SK-MEL-5 (cell line): ENCODE measurements around the gene ORAI2. TPM values are rescaled to one million over a fixed set of nuclear protein-coding genes. Genes with fewer than 3 reads are reported as not detected.

Experiments used
- DNase-seq: peaks from one replicate; pipeline ENCODE4 v3.0.0-alpha.2; 2016; ENCODE audit warnings: low read depth, low spot score
- in situ Hi-C: cut with HindIII; loops from 2 replicates; pipeline ENCODE4 v1.10.0; 2016; ENCODE audit warnings: low sequenced_read_pairs, high pct_unique_total_duplicates, low pct_unique_long_range_greater_than_20kb
- total RNA-seq: library from RNA; depleted of rRNA; stranded (reverse); fragments of >200 nt; shearing (Covaris generic); gene quantifications from 2 replicates; pipeline ENCODE4 v1.2.3, GENCODE V29; 2014

Gene ORAI2
- total RNA-seq, 1 experiment from 2014 or later: 22.3 TPM

GRCh38 chr7:102410123-102410522 lies 23.3 kb upstream of the ORAI2 start:
- in situ Hi-C loops: no loop called here
- DNase-seq: no peak

- no peak for DNase-seq
- in situ Hi-C loops: no loop called here
Observed at GRCh38 chr7:102410918-102411317, 22.5 kb upstream of the ORAI2 start.

GRCh38 chr7:102412548-102412947 lies 20.8 kb upstream of the ORAI2 start:
- in situ Hi-C loops: no loop called here
- peak; percentile 55 for DNase-seq

- DNase-seq: no peak
- in situ Hi-C loops: no loop called here
Observed at GRCh38 chr7:102413091-102413490, 20.3 kb upstream of the ORAI2 start.

- in situ Hi-C loops: no loop called here
- DNase-seq: no peak
Observed at GRCh38 chr7:102413611-102414010, 19.8 kb upstream of the ORAI2 start.

GRCh38 chr7:102415685-102416225 lies 17.6 kb upstream of the ORAI2 start:
- in situ Hi-C loops: no loop called here
- DNase-seq: no peak

- in situ Hi-C loops: no loop called here
- no peak for DNase-seq
Observed at GRCh38 chr7:102416406-102416805, 17.0 kb upstream of the ORAI2 start.

- DNase-seq: no peak
- in situ Hi-C loops: no loop called here
Observed at GRCh38 chr7:102417105-102417504, 16.3 kb upstream of the ORAI2 start.

- DNase-seq: no peak
- in situ Hi-C loops: no loop called here
Observed at GRCh38 chr7:102418592-102418991, 14.8 kb upstream of the ORAI2 start.

GRCh38 chr7:102421706-102422240 lies 11.6 kb upstream of the ORAI2 start:
- DNase-seq: no peak
- in situ Hi-C loops: no loop called here

- in situ Hi-C loops: no loop called here
- DNase-seq: no peak
Observed at GRCh38 chr7:102424129-102424551, 9.2 kb upstream of the ORAI2 start.

GRCh38 chr7:102424787-102425218 lies 8.6 kb upstream of the ORAI2 start:
- in situ Hi-C loops: no loop called here
- DNase-seq: no peak

GRCh38 chr7:102425639-102426267 lies 7.6 kb upstream of the ORAI2 start:
- in situ Hi-C loops: no loop called here
- DNase-seq: no peak

GRCh38 chr7:102426268-102427018 lies 6.9 kb upstream of the ORAI2 start:
- DNase-seq: no peak
- in situ Hi-C loops: no loop called here

GRCh38 chr7:102427019-102427405 lies 6.4 kb upstream of the ORAI2 start:
- DNase-seq: no peak
- in situ Hi-C loops: no loop called here

- no peak for DNase-seq
- in situ Hi-C loops: no loop called here
Observed at GRCh38 chr7:102429141-102429899, 4.1 kb upstream of the ORAI2 start.

- no peak for DNase-seq
- in situ Hi-C loops: no loop called here
Observed at GRCh38 chr7:102431617-102432298, 1.6 kb upstream of the ORAI2 start.
